Hair follicular keratinocyte (primary cell): ENCODE data around the gene NAT8. TPM values are rescaled to one million over a fixed set of nuclear protein-coding genes. Genes with fewer than 3 reads are reported as not detected.

Experiments used
- total RNA-seq: library from RNA; depleted of rRNA; stranded (reverse); fragments of >200 nt; gene quantifications from 2 replicates; pipeline ENCODE4 v1.2.3, GENCODE V29; 2015

NAT8 gene
- not detected in 2 replicates for total RNA-seq

GRCh38 chr2:73642338-73643018 lies at the start of gene NAT8:
Gene NAT8 (minus strand): TSS chr2:73642422. CDS start chr2:73641628, 794 bp downstream.

Other genes with a start within 250 kb of the NAT8 start
- 28.1 and 55.5 TPM in 2 replicates for gene TPRKB, start 94.9 kb upstream of the NAT8 start, total RNA-seq
- gene DUSP11, start 137.7 kb upstream of the NAT8 start, total RNA-seq, result 42.6 and 50.2 TPM in 2 replicates
- gene C2orf78, start 141.8 kb upstream of the NAT8 start, total RNA-seq, result not detected in 2 replicates
- 64.4 and 81.2 TPM in 2 replicates for gene STAMBP, start 186.5 kb upstream of the NAT8 start, total RNA-seq